NCI-H1092 treated with DMSO at 0.1 percent for 48 hours (cell line): ENCODE measurements around the gene GALNT14.
A peak's percentile ranks its signal among the peaks of the same experiment; 100 is the strongest.

ENCODE experiments used
- DNase-seq: peaks from one replicate; lab custom pipeline; 2025; lab: John Stamatoyannopoulos, UW

GALNT14 gene

GRCh38 chr2:31134480-31134879 lies 3.8 kb downstream of the GALNT14 start:
- no peak for DNase-seq

- no peak for DNase-seq
Observed at GRCh38 chr2:31132786-31133185, 5.5 kb downstream of the GALNT14 start.

GRCh38 chr2:31131871-31132270 lies 6.4 kb downstream of the GALNT14 start:
- no peak for DNase-seq

- peak; percentile 67 for DNase-seq
Observed at GRCh38 chr2:31129375-31130171, 8.7 kb downstream of the GALNT14 start.

- DNase-seq: no peak
Observed at GRCh38 chr2:31127931-31128330, 10.3 kb downstream of the GALNT14 start.

GRCh38 chr2:31125918-31126695 lies 12.1 kb downstream of the GALNT14 start:
- DNase-seq: no peak

- no peak for DNase-seq
Observed at GRCh38 chr2:31124904-31125303, 13.3 kb downstream of the GALNT14 start.

GRCh38 chr2:31122133-31122532 lies 16.1 kb downstream of the GALNT14 start:
- DNase-seq: no peak

GRCh38 chr2:31113765-31114164 lies 24.5 kb downstream of the GALNT14 start:
- DNase-seq: no peak

GRCh38 chr2:31112544-31112943 lies 25.7 kb downstream of the GALNT14 start:
- DNase-seq: no peak

GRCh38 chr2:31110998-31111397 lies 27.2 kb downstream of the GALNT14 start:
- DNase-seq: no peak

- DNase-seq: no peak
Observed at GRCh38 chr2:31110431-31110830, 27.8 kb downstream of the GALNT14 start.

- DNase-seq: no peak
Observed at GRCh38 chr2:31109633-31110192, 28.5 kb downstream of the GALNT14 start.

- DNase-seq: no peak
Observed at GRCh38 chr2:31108561-31109286, 29.5 kb downstream of the GALNT14 start.

GRCh38 chr2:31107591-31108300 lies 30.5 kb downstream of the GALNT14 start:
- DNase-seq: no peak

GRCh38 chr2:31101701-31102100 lies 36.5 kb downstream of the GALNT14 start:
- DNase-seq: no peak

- DNase-seq: no peak
Observed at GRCh38 chr2:31097962-31098613, 40.2 kb downstream of the GALNT14 start.

GRCh38 chr2:31090188-31090587 lies 48.1 kb downstream of the GALNT14 start:
- DNase-seq: no peak

- DNase-seq: no peak
Observed at GRCh38 chr2:31089645-31090044, 48.6 kb downstream of the GALNT14 start.

GRCh38 chr2:31088504-31089195 lies 49.6 kb downstream of the GALNT14 start:
- no peak for DNase-seq

- DNase-seq: no peak
Observed at GRCh38 chr2:31087491-31087890, 50.7 kb downstream of the GALNT14 start.
